IMR-90 (cell line): Measurements from ENCODE around the gene FYB2. TPM values are rescaled to one million over a fixed set of nuclear protein-coding genes. Genes with fewer than 3 reads are reported as not detected.

ENCODE experiments used
- ATAC-seq: fragments of 200-7000 bp; cut with Tn5 transposase; 2 replicates; pipeline ENCODE4 v1.9.1; 2020; ENCODE audit warnings: low read depth, mild to moderate bottlenecking, moderate library complexity
- BruUV-seq: library from RNA; stranded (reverse); fragments of 400-500 nt; replicated peaks from 2 replicates; lab custom pipeline; 2021; lab: Mats Ljungman, UMichigan
- CTCF ChIA-PET: fragments of 300-600 bp; formaldehyde crosslinking; extraction: SDS; loops from one replicate; lab custom pipeline; 2021; ENCODE audit warnings: antibody characterized with exemption; lab: Yijun Ruan, JAX
- POLR2A ChIA-PET: fragments of 300-600 bp; sonication (Branson Sonifier 250); formaldehyde crosslinking; loops from one replicate; lab custom pipeline; 2022; ENCODE audit warnings: antibody characterized with exemption; ENCODE audit not compliant: unreplicated experiment; lab: Charles Lee
- DNase-seq: peaks from one replicate; pipeline ENCODE4 v3.0.0; 2013
- H2AFZ ChIP-seq: replicated peaks from 2 replicates; pipeline ENCODE3; 2013; ENCODE audit warnings: low read length, mild to moderate bottlenecking; ENCODE audit not compliant: poor library complexity
- H2AK5ac ChIP-seq: 2 replicates; pipeline ENCODE4 v1.6.1; 2013; ENCODE audit warnings: low read depth, low read length, inconsistent platforms
- H2AK9ac ChIP-seq: replicated peaks from 2 replicates; pipeline ENCODE3; 2013; ENCODE audit warnings: mild to moderate bottlenecking, low read depth, low read length, moderate library complexity; ENCODE audit not compliant: poor library complexity
- H2BK120ac ChIP-seq: 2 replicates; pipeline ENCODE4 v1.6.1; 2013; ENCODE audit warnings: low read depth, low read length, inconsistent platforms
- H2BK15ac ChIP-seq: 3 replicates; pipeline ENCODE4 v1.6.1; 2013; ENCODE audit warnings: low read depth, low read length, inconsistent platforms
- H2BK20ac ChIP-seq: 2 replicates; pipeline ENCODE4 v1.6.1; 2013; ENCODE audit warnings: low read depth, mild to moderate bottlenecking, inconsistent platforms, low read length, moderate library complexity
- H2BK5ac ChIP-seq: 2 replicates; pipeline ENCODE4 v1.6.1; 2013; ENCODE audit warnings: mild to moderate bottlenecking, low read depth, low read length, inconsistent platforms; ENCODE audit not compliant: poor library complexity, severe bottlenecking
- H3K14ac ChIP-seq: replicated peaks from 2 replicates; pipeline ENCODE4 v1.6.1; 2013; ENCODE audit warnings: low read depth, low read length, inconsistent platforms
- H3K18ac ChIP-seq: 2 replicates; pipeline ENCODE4 v1.6.1; 2013; ENCODE audit warnings: low read depth, low read length, control low read depth
- H3K23ac ChIP-seq: 2 replicates; pipeline ENCODE4 v1.6.1; 2013; ENCODE audit warnings: low read depth, low read length, inconsistent platforms
- H3K27ac ChIP-seq: 2 replicates; pipeline ENCODE4 v1.5.1; 2013; ENCODE audit warnings: mild to moderate bottlenecking, control low read depth, low read length; ENCODE audit not compliant: insufficient read depth
- H3K27me3 ChIP-seq: 2 replicates; pipeline ENCODE4 v1.6.1; 2013; ENCODE audit warnings: low read length; ENCODE audit not compliant: control insufficient read depth, insufficient read depth
- H3K36me3 ChIP-seq: 2 replicates; pipeline ENCODE4 v1.6.1; 2013; ENCODE audit warnings: low read length, mixed read lengths; ENCODE audit not compliant: control insufficient read depth, insufficient read depth
- H3K4ac ChIP-seq: 2 replicates; pipeline ENCODE4 v1.6.1; 2013; ENCODE audit warnings: low read depth, low read length, inconsistent platforms
- H3K4me1 ChIP-seq: 2 replicates; pipeline ENCODE4 v1.6.1; 2013; ENCODE audit warnings: low read length, mixed read lengths; ENCODE audit not compliant: control insufficient read depth, insufficient read depth
- H3K4me2 ChIP-seq: 2 replicates; pipeline ENCODE4 v1.6.1; 2013; ENCODE audit warnings: low read depth, mild to moderate bottlenecking, control low read depth, low read length, moderate library complexity
- H3K4me3 ChIP-seq: 2 replicates; pipeline ENCODE4 v1.5.1; 2013; ENCODE audit warnings: low read depth, mild to moderate bottlenecking, control low read depth, low read length, moderate library complexity; ENCODE audit not compliant: insufficient read depth
- H3K56ac ChIP-seq: 2 replicates; pipeline ENCODE4 v1.6.1; 2013; ENCODE audit warnings: low read length, inconsistent platforms; ENCODE audit not compliant: insufficient read depth; ENCODE audit errors: extremely low read depth
- H3K79me1 ChIP-seq, 2 experiments: 2 replicates each; pipeline ENCODE4 v1.6.1; 2013; ENCODE audit warnings: low read length in 2 of 2, inconsistent platforms in 1 of 2, low read depth in 1 of 2
- H3K9ac ChIP-seq: 2 replicates; pipeline ENCODE4 v1.6.1; 2013; ENCODE audit warnings: low read depth, low read length, control low read depth
- H3K9me1 ChIP-seq: 2 replicates; pipeline ENCODE4 v1.6.1; 2013; ENCODE audit warnings: low read length, inconsistent platforms; ENCODE audit not compliant: insufficient read depth
- H3K9me3 ChIP-seq: 2 replicates; pipeline ENCODE4 v1.6.1; 2013; ENCODE audit warnings: low read length; ENCODE audit not compliant: control insufficient read depth, insufficient read depth
- H4K20me1 ChIP-seq: 2 replicates; pipeline ENCODE4 v1.6.1; 2013; ENCODE audit warnings: low read length, inconsistent platforms; ENCODE audit not compliant: insufficient read depth
- H4K5ac ChIP-seq: 2 replicates; pipeline ENCODE4 v1.6.1; 2013; ENCODE audit warnings: mild to moderate bottlenecking, low read depth, low read length, control low read depth
- H4K8ac ChIP-seq, 2 experiments: 2 replicates each; pipeline ENCODE4 v1.6.1; 2013; ENCODE audit warnings: low read depth in 2 of 2, low read length in 2 of 2, control low read depth in 1 of 2, inconsistent platforms in 1 of 2
- H4K91ac ChIP-seq: 2 replicates; pipeline ENCODE4 v1.6.1; 2013; ENCODE audit warnings: low read depth, low read length, inconsistent platforms; ENCODE audit not compliant: insufficient read depth
- ELK1 ChIP-seq: fragments of 150-350 bp; IDR thresholded peaks from 2 replicates; pipeline ENCODE4 v1.6.1; 2016; ENCODE audit warnings: low read depth, mild to moderate bottlenecking, low read length, moderate library complexity, borderline replicate concordance
- FOS ChIP-seq: fragments of 150-350 bp; IDR thresholded peaks from 2 replicates; pipeline ENCODE4 v1.6.1; 2016; ENCODE audit warnings: low read depth, low read length
- RFX5 ChIP-seq: IDR thresholded peaks from 2 replicates; pipeline ENCODE4 v1.8.0; 2012; ENCODE audit warnings: low read depth, mild to moderate bottlenecking, low read length, moderate library complexity
- WGBS, 2 experiments: methylation state at CpG; one replicate each; pipeline versions ENCODE4 v1.1.5 to v1.1.7; 2013; ENCODE audit warnings: missing lambda C conversion rate in 2 of 2; ENCODE audit not compliant: insufficient read length in 1 of 2; ENCODE audit errors: extremely low coverage in 2 of 2; 5-methylcytosine and 5-hydroxymethylcytosine counted together
- dilution Hi-C: fragments of 300-500 bp; cut with HindIII; formaldehyde crosslinking; loops from one replicate; pipeline ENCODE4 v1.14.3; 2018; ENCODE audit warnings: low sequenced_read_pairs; ENCODE audit not compliant: unreplicated experiment
- in situ Hi-C: fragments of 300-500 bp; cut with MboI; formaldehyde crosslinking; loops from 3 replicates; pipeline ENCODE4 v1.14.3; 2019; ENCODE audit warnings: low sequenced_read_pairs, inconsistent platforms, mixed read lengths
- intact Hi-C: fragments of 100-400 bp; cut with micrococcal nuclease; formaldehyde crosslinking; loops from 2 replicates; pipeline ENCODE4 v1.10.0; 2022
- polyA plus RNA-seq, 3 experiments: library from polyadenylated mRNA; depleted of rRNA; stranded (reverse); fragments of >200 nt; gene quantifications; 2 replicates each; pipeline ENCODE4 v1.2.3, GENCODE V29; 2012; ENCODE audit warnings: low replicate concordance in 1 of 3
- total RNA-seq: library from RNA; depleted of rRNA; stranded (reverse); fragments of >200 nt; gene quantifications from 2 replicates; pipeline ENCODE4 v1.2.3, GENCODE V29; 2012

FYB2 gene
- total and polyA plus RNA-seq, 2 of the 4 experiments (the other 2 are of a cell fraction), result under 0.01 TPM; not detected in 1

GRCh38 chr1:56671085-56671484, 148.1 kb downstream of the FYB2 start:
- H3K56ac ChIP-seq, result no peak overlapping the region
- no peak overlapping the region for H3K4me3 ChIP-seq
- H3K18ac ChIP-seq, result no peak overlapping the region
- no peak overlapping the region for H3K4me2 ChIP-seq
- no peak for ATAC-seq
- no peaks in the 10 kb centered on the region for H4K20me1 ChIP-seq
- BruUV-seq, result no TSS peak
- in situ Hi-C loops (no loop called here), intact Hi-C loops (no loop called here), dilution Hi-C loops (no loop called here)
- DNase-seq, result no peak
- H3K27me3 ChIP-seq, result no peaks in the 10 kb centered on the region
- no peak overlapping the region for H3K23ac ChIP-seq
- no peaks in the 10 kb centered on the region for H3K4me1 ChIP-seq
- no peaks in the 10 kb centered on the region for H3K9me3 ChIP-seq
- H2BK15ac ChIP-seq, result no peak overlapping the region
- POLR2A ChIA-PET, result interaction anchor here (0.6 kb wide), 1 partner anchor 1868 kb away, joined by 3 read pairs; no protein-coding TSS in a partner anchor
- no peaks in the 10 kb centered on the region for H3K79me1 ChIP-seq
- CTCF ChIA-PET, result no interaction called here
- H3K9me1 ChIP-seq, result no peaks in the 10 kb centered on the region
- H2BK5ac ChIP-seq, result no peak overlapping the region
- 100% methylated on average over 1 of the region's 4 CpGs; no CpG with 5 or more reads in 1 of the 2 experiments for WGBS, 2 experiments
- no peak overlapping the region for H3K27ac ChIP-seq
- no peak overlapping the region for H4K91ac ChIP-seq
- H3K14ac ChIP-seq, result no peak overlapping the region
- no peak overlapping the region for H2BK20ac ChIP-seq
- no peak overlapping the region for H4K5ac ChIP-seq
- H3K4ac ChIP-seq, result no peak overlapping the region
- no peak overlapping the region for H2AK9ac ChIP-seq
- no peak overlapping the region for H2AFZ ChIP-seq
- no peaks in the 10 kb centered on the region for H3K36me3 ChIP-seq
- no peak overlapping the region for H3K9ac ChIP-seq
- H2BK120ac ChIP-seq, result no peak overlapping the region
- no peak for TF ChIP-seq RFX5
- no peak for TF ChIP-seq ELK1
- no peak for TF ChIP-seq FOS
- H2AK5ac ChIP-seq, result no peak overlapping the region
- no peak overlapping the region for H4K8ac ChIP-seq
